ENCODE measurements around the gene ANGPTL5.

DNA sequence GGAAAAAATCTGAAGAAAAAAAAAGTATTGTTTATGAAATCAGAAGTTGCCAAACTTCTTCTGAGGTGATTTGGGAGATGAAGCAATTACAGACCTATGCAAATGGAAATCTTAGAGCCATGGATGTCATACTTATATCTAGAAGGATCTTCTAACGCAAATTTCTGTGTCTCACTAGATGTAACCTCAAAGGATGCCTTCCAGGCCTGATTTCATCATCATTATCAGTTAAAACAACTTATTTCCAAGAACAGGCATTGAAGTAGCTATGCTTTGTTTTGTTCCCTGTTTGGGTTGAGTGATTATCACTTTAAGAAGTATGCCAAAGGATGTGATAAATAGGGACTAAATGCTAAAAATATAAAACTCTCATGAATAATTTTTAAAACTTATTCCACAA is 43.9 kb upstream of the ANGPTL5 start:
- TF ChIP-seq, protein P1, sequence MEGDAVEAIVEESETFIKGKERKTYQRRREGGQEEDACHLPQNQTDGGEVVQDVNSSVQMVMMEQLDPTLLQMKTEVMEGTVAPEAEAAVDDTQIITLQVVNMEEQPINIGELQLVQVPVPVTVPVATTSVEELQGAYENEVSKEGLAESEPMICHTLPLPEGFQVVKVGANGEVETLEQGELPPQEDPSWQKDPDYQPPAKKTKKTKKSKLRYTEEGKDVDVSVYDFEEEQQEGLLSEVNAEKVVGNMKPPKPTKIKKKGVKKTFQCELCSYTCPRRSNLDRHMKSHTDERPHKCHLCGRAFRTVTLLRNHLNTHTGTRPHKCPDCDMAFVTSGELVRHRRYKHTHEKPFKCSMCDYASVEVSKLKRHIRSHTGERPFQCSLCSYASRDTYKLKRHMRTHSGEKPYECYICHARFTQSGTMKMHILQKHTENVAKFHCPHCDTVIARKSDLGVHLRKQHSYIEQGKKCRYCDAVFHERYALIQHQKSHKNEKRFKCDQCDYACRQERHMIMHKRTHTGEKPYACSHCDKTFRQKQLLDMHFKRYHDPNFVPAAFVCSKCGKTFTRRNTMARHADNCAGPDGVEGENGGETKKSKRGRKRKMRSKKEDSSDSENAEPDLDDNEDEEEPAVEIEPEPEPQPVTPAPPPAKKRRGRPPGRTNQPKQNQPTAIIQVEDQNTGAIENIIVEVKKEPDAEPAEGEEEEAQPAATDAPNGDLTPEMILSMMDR (IDR thresholded peaks at IDR 0.05): no peak
- no peak for TF ChIP-seq EP300 (IDR thresholded peaks at IDR 0.05)
- no peak for TF ChIP-seq POLR2A (IDR thresholded peaks at IDR 0.05)

All from tibial nerve (tissue), 4 donors.